Measurements from ENCODE around the gene ANO2. TPM values are rescaled to one million over a fixed set of nuclear protein-coding genes. Genes with fewer than 3 reads are reported as not detected.

ANO2 gene
- total RNA-seq, 3 donors from 2014 or later (not counting 1 experiment from before 2014, with no cell fraction given), result not detected

- Histone ChIP-seq H3K4me3 (ENCODE audit: low read length) (no peak overlapping the region), H3K27ac (ENCODE audit: low read length) (no peak overlapping the region), H3K4me1 (ENCODE audit: control insufficient read depth, insufficient read depth, low read length) (no peaks in the 10 kb centered on the region), H3K9me3 (ENCODE audit: control insufficient read depth, insufficient read depth, low read length) (no peaks in the 10 kb centered on the region), H3K36me3 (ENCODE audit: control insufficient read depth, insufficient read depth, low read length) (no peaks in the 10 kb centered on the region), H3K27me3 (ENCODE audit: control insufficient read depth, insufficient read depth, low read length) (no peaks in the 10 kb centered on the region)
- TF ChIP-seq CTCF (IDR thresholded peaks at IDR 0.05), result no peak
- WGBS (ENCODE audit: insufficient coverage), result 84% methylated on average over 5 of the region's 5 CpGs
- H3K27me3 Mint-ChIP-seq (ENCODE audit: low read depth in 2 of 2), result peaks cover 5 to 10% of the 10 kb centered on the region in 2 donors
- no peaks in the 10 kb centered on the region for H3K4me1 Mint-ChIP-seq
- intact Hi-C loops (cut with micrococcal nuclease), result no loop called here
- DNase-seq (no peak), ATAC-seq (no peak)
- no peaks in the 10 kb centered on the region for H3K9me3 Mint-ChIP-seq
- no peak overlapping the region for H3K27ac Mint-ChIP-seq
- no peak overlapping the region for H3K4me3 Mint-ChIP-seq
- H3K36me3 Mint-ChIP-seq, result no peaks in the 10 kb centered on the region
Measured at GRCh38 chr12:5611162-5611561, 333.9 kb downstream of the ANO2 start.

- H3K36me3 Mint-ChIP-seq, result no peaks in the 10 kb centered on the region
- H3K4me1 Mint-ChIP-seq, result no peaks in the 10 kb centered on the region
- Histone ChIP-seq H3K4me3 (ENCODE audit: low read length) (no peak overlapping the region), H3K27me3 (ENCODE audit: control insufficient read depth, insufficient read depth, low read length) (no peaks in the 10 kb centered on the region), H3K27ac (ENCODE audit: low read length) (no peak overlapping the region), H3K9me3 (ENCODE audit: control insufficient read depth, insufficient read depth, low read length) (no peaks in the 10 kb centered on the region), H3K36me3 (ENCODE audit: control insufficient read depth, insufficient read depth, low read length) (no peaks in the 10 kb centered on the region), H3K4me1 (ENCODE audit: control insufficient read depth, insufficient read depth, low read length) (no peaks in the 10 kb centered on the region)
- DNase-seq (no peak), ATAC-seq (no peak)
- no peaks in the 10 kb centered on the region for H3K9me3 Mint-ChIP-seq
- WGBS (ENCODE audit: insufficient coverage), result 86% methylated on average over 4 of the region's 4 CpGs
- H3K27ac Mint-ChIP-seq, result no peak overlapping the region
- TF ChIP-seq CTCF (IDR thresholded peaks at IDR 0.05), result no peak
- peaks cover 12 to 39% of the 10 kb centered on the region in 2 donors for H3K27me3 Mint-ChIP-seq (ENCODE audit: low read depth in 2 of 2)
- H3K4me3 Mint-ChIP-seq, result no peak overlapping the region
- intact Hi-C loops (cut with micrococcal nuclease), result no loop called here
Measured at GRCh38 chr12:5599378-5599777, 345.7 kb downstream of the ANO2 start.

- no peaks in the 10 kb centered on the region for H3K9me3 ChIP-seq (ENCODE audit: control insufficient read depth, insufficient read depth, low read length)
- H3K36me3 Mint-ChIP-seq, result no peaks in the 10 kb centered on the region
- no peaks in the 10 kb centered on the region for H3K36me3 ChIP-seq (ENCODE audit: control insufficient read depth, insufficient read depth, low read length)
- H3K27me3 ChIP-seq (ENCODE audit: control insufficient read depth, insufficient read depth, low read length), result no peaks in the 10 kb centered on the region
- H3K4me1 Mint-ChIP-seq, result no peaks in the 10 kb centered on the region
- TF ChIP-seq CTCF (IDR thresholded peaks at IDR 0.05), result no peak
- H3K4me1 ChIP-seq (ENCODE audit: control insufficient read depth, insufficient read depth, low read length), result no peaks in the 10 kb centered on the region
- no peak overlapping the region for H3K27ac ChIP-seq (ENCODE audit: low read length)
- DNase-seq (no peak), ATAC-seq (no peak)
- H3K27me3 Mint-ChIP-seq (ENCODE audit: low read depth in 2 of 2), result peaks cover 10 to 13% of the 10 kb centered on the region in 2 donors
- no peak overlapping the region for H3K27ac Mint-ChIP-seq
- intact Hi-C loops (cut with micrococcal nuclease), result no loop called here
- H3K4me3 Mint-ChIP-seq, result no peak overlapping the region
- no peaks in the 10 kb centered on the region for H3K9me3 Mint-ChIP-seq
- no peak overlapping the region for H3K4me3 ChIP-seq (ENCODE audit: low read length)
Measured at GRCh38 chr12:5593998-5594397, 351.1 kb downstream of the ANO2 start.

- no peak for TF ChIP-seq CTCF (IDR thresholded peaks at IDR 0.05)
- no peak overlapping the region for H3K27ac ChIP-seq (ENCODE audit: low read length)
- H3K4me3 Mint-ChIP-seq, result no peak overlapping the region
- DNase-seq, result no peak
- ATAC-seq, result no peak
- no peaks in the 10 kb centered on the region for H3K36me3 ChIP-seq (ENCODE audit: control insufficient read depth, insufficient read depth, low read length)
- no peaks in the 10 kb centered on the region for H3K9me3 Mint-ChIP-seq
- 100% methylated on average over 1 of the region's 1 CpG for WGBS (ENCODE audit: insufficient coverage)
- no peaks in the 10 kb centered on the region for H3K9me3 ChIP-seq (ENCODE audit: control insufficient read depth, insufficient read depth, low read length)
- no peaks in the 10 kb centered on the region for H3K4me1 Mint-ChIP-seq
- intact Hi-C loops (cut with micrococcal nuclease), result no loop called here
- H3K4me1 ChIP-seq (ENCODE audit: control insufficient read depth, insufficient read depth, low read length), result no peaks in the 10 kb centered on the region
- no peaks in the 10 kb centered on the region for H3K27me3 ChIP-seq (ENCODE audit: control insufficient read depth, insufficient read depth, low read length)
- no peaks in the 10 kb centered on the region for H3K36me3 Mint-ChIP-seq
- no peak overlapping the region for H3K4me3 ChIP-seq (ENCODE audit: low read length)
- peaks cover 10 to 13% of the 10 kb centered on the region in 2 donors for H3K27me3 Mint-ChIP-seq (ENCODE audit: low read depth in 2 of 2)
- H3K27ac Mint-ChIP-seq, result no peak overlapping the region
Measured at GRCh38 chr12:5593086-5593485, 352.0 kb downstream of the ANO2 start.
